Prostate gland (tissue), 2 donors: ENCODE results near the gene TBC1D14.

ENCODE experiments used
- POLR2A ChIP-seq: fragments of 450-650 bp; IDR thresholded peaks from one replicate; pipeline ENCODE4 v1.6.1; 2016; ENCODE audit warnings: antibody characterized with exemption, mild to moderate bottlenecking
- POLR2AphosphoS5 ChIP-seq: sonication (generic); formaldehyde crosslinking; IDR thresholded peaks from one replicate; pipeline ENCODE4 v1.6.1; 2017; ENCODE audit warnings: antibody characterized with exemption
- TF ChIP-seq, protein P1 (sequence below), 4 experiments: fragments of 200-600 bp in 2 of 4; fragments of 450-650 bp in 2 of 4; sonication (generic) in 2 of 4; IDR thresholded peaks; 1 replicate in 3 of 4; 2 replicates in 1 of 4; pipeline ENCODE4 v1.5.1; 2016 to 2019; ENCODE audit warnings: antibody characterized with exemption in 4 of 4, mild to moderate bottlenecking in 2 of 4, moderate library complexity in 2 of 4

DNA sequence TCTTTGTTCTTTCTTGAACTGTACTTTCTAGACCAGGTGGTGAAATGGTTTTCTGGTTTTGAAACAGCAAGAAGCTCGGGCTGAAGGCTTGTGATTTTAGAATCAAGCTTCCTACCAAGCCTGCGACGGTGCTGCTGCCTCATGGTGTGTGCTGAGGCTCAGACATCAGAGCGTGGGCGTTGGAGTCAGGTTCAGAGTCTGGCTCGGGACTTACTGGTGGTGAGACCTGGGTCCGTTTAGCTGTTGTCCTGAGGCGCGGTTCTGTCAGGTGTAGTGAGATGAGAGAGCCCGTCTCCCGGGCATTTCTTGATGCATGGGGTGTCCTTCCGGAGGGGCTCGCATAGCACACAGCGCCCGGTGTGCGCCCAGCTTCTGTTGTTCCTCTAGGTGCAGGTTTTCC is 113.9 kb downstream of the TBC1D14 start:
- TF ChIP-seq, protein P1, sequence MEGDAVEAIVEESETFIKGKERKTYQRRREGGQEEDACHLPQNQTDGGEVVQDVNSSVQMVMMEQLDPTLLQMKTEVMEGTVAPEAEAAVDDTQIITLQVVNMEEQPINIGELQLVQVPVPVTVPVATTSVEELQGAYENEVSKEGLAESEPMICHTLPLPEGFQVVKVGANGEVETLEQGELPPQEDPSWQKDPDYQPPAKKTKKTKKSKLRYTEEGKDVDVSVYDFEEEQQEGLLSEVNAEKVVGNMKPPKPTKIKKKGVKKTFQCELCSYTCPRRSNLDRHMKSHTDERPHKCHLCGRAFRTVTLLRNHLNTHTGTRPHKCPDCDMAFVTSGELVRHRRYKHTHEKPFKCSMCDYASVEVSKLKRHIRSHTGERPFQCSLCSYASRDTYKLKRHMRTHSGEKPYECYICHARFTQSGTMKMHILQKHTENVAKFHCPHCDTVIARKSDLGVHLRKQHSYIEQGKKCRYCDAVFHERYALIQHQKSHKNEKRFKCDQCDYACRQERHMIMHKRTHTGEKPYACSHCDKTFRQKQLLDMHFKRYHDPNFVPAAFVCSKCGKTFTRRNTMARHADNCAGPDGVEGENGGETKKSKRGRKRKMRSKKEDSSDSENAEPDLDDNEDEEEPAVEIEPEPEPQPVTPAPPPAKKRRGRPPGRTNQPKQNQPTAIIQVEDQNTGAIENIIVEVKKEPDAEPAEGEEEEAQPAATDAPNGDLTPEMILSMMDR (IDR thresholded peaks at IDR 0.05) = no peak
- TF ChIP-seq POLR2AphosphoS5 (no peak), POLR2A (no peak)
